ENCODE data around the gene STK32B.

GRCh38 chr4:5422195-5422594, 370.9 kb downstream of the STK32B start:
- no peak for TF ChIP-seq CTCF (IDR thresholded peaks at IDR 0.05)
- TF ChIP-seq POLR2A (IDR thresholded peaks at IDR 0.05) = no peak
- no peak for TF ChIP-seq EP300 (IDR thresholded peaks at IDR 0.05)
